Measurements from ENCODE around the gene SMG6.

SMG6 gene

DNA sequence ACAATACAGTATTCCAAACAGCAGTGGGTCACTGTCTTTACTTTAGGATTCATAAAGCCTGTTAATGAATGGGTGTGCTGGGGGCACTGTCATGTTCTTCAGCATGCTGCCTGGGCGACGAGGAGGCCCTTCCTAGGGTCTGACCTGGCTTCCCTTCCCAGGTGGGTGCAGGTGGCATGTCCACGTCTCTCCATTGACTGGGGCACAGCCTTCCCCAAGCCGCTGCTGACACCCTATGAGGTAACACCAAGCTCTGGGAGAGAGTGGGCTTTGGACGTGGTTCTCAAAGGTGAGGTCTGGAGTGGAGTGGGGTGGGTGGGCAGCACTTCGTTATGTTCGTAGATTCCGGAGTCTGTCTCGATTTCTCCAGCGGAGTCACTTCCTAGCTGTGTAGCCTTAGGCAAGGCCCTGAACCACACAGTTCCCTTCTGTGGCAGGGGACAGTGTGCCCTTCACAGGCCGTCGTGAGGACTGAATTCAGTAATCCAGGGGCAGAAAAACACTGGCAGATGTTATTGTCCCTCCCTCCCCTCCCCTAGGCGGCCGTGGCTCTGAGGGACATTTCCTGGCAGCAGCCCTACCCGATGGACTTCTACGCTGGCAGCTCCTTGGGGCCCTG is 262.5 kb downstream of the SMG6 start:
- DNase-seq: no peak

DNA sequence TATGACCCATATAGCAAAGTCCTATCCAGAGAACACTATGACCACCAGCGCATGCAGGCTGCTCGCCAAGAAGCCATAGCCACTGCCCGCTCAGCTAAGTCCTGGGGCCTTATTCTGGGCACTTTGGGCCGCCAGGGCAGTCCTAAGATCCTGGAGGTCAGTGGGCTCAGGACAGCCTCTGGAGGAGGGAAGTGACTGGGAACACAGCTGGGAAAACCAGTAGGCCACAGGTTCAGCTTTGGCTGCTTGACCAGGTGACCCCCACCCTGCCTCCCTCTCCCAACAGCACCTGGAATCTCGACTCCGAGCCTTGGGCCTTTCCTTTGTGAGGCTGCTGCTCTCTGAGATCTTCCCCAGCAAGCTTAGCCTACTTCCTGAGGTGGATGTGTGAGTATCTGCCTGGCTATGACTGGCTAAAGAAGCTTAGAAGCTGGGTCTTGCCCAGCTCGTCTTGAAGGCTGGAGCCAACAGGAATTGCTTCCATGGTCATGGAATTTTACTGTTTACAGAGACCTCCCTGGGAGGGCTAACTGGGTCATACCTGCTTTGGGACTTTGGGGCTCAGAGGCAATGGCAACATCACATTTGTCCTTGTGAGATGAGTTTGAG is 263.3 kb downstream of the SMG6 start:
- no peak for DNase-seq

DNA sequence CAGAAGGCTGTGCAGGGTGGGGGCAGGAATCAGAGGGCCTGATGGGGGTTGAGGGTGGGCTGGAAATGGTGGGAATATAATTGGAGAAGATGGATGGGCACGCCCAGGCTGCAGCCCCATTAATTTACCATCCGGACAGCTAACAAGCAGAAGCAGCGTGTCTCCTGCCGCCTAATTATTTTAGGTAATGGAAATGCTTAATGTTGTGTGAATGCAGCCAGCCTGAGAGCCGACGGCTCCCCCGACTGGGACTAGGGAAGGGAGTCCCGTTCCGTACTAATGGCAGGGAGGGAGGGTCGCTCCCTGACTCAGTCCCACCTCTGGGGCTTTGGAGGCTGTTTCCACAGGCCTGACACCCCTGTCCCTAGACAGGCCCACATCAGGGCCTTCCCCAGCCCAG is 266.4 kb downstream of the SMG6 start:
- no peak for DNase-seq

DNA sequence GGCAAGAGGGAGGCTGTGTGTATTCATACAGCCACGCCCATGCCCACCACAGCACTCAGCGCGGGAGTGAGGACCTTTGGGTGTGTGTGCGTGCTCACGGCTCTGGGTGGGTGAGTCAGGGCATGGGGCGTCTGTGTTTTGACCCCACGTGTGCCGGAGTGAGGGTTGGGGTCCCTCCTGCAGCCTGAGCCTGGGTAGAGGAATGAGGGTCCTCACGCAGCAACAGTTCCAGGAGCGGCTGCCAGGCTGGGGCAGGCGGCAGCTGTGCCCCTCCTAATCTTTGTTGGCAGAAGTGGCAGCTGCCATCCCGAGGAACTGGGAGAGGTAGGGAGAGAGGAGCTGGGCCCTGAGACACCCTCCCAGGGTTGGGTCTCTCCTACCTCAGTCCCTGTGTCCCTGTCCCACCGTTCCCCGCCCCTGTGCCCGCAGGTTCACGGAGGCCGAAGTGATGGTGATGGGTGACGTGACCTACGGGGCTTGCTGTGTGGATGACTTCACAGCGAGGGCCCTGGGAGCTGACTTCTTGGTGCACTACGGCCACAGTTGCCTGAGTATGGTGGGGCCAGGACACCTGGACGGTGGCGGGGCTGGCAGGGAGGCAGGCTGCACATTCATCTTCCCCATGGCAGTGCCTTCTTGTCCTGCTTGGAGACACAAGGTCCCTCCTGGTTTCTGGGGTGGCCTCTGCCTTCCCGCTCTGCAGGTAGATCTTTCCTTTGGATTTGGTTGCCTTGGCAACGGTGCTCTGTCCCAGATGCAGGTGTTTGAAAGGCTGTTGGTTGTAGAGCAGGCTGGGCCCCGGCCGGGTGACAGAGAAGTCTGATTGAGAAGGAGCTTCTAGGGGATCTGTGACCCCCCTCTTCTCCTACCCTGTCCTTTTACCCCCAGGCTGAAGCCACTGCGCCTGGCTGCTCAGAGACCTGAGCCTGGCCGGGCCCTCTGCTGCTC is 267.8 kb downstream of the SMG6 start:
- no peak for DNase-seq

DNA sequence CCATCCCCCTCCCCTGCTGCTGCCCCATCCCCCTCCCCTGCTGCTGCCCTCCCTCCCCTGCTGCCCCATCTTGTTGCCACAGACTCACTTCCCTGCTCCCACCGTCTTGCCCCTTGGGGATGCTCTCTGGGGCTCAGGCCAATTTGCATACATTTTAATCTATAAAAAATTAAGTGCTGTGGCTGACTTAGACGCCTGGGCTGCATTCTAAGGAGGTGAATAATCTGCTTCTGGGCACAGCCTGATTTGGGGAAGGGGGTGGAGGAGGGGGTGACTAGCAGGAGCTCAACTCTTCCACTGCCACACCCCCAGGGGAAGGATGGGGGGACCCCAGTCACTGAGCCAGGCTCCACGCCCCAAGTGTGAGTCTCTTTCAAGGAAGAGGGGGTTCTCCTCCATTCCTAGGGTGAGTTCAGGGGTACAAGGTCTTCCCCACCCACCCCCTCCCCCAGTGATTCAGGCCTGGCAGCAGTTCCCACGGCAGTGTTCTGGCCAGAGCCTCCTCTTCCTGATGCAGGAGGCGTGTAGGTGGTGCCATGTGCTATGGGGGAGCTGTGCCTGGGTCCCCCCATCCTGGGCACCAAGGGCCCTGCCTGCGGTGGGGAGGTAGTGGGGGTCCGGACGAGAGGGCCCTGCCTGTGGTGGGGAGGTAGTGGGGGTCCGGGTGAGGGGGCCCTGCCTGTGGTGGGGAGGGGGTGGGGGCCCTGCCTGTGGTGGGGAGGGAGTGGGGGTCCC is 268.6 kb downstream of the SMG6 start:
- DNase-seq: peak; percentile 74

DNA sequence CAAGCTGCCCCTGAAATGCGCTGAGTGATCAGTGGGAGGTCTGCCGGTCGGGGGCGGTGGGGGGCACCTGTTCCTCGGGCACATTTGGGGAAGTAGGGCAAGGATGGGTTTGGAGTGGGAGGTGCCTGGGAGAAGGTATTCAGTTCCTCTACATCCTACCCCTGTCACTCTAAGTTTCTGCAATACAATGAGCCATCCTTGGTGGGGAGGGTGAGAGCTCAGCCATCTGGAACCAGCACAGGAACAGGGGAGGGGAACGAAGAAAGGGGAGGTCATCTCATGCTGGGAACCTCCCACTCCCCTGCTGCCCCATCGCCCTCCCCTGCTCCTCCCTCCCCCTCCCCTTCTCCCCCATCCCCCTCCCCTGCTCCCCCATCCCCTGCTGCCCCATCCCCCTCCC is 269.4 kb downstream of the SMG6 start:
- DNase-seq: peak; percentile 49

DNA sequence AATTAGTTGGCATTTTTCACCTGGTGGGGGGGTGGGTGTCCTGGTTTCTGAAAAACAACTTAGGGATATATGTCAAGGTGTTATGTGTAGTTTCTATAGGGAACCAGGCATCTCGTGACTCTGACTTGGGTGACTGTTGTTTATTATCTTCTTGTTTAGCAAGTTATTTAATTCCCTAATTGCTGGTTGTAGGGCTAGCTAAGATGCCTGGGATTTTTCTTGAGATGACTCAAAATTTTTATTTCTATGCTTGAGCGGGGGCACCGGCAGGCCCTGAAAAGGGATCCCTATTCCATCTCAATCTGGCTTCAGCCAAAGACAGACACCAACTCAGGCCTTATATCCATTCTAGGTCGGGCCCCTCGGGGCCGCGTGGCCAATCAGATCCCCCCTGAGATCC is 270.4 kb downstream of the SMG6 start:
- no peak for DNase-seq

DNA sequence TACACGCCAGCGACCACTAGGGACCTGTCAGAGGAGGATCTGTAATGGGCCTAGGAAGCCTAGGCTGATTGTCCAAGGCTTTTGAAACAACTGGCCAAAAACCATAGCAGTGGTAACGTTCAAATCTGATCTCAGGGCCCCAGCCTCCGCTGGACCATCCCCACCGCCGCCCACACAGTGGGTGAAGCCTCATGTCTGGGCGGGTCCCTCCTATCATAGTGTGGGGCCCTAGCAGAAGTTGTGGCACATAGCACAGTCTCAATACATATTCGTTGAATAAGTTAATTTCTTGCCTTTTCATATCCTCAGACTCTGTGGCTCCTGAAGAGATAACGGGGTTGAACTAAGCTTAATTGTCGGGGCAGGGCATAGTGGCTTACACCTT is 272.8 kb downstream of the SMG6 start:
- DNase-seq: no peak

DNA sequence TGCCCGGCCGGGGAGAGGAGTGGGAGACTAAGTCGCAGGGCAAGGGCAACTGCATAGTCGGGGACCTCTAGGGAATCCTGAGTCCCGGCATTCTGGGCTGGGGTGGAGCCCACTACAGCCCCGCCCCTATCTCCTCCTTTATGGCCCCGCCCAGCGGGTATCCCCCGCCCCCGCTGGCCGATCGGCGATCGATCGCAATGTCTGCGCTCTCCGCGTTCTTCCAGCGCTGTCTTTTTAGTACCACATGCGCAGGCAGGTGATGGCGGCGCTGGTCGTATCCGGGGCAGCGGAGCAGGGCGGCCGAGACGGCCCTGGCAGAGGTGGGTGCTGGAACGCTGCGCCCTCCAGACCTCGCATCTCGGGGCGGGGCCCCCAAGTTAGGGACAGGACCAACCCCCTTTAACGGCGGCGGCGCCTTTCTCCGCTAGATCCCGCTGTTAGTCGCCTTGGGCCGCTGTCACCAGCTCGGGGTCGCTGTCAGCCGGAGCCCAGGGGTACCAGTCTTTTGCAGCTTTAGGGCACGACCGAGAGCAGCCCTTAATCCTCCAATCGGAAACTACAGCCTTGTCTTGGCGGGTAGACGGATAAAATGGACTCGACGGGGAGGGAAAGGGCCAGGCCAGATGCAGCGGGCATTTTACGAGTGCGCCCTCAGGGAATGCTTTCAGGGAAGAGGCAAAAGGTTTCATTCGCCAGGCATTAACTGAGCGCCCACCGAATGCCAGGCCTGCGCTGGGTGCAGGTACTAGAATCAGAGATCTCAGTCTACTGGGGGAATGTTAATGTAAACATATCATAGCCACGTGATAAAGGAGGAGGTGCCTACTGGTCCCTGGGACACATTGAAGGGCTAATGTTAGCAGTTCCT is 273.4 kb downstream of the SMG6 start, which contains the start of gene DPH1:
TSS of gene DPH1 (plus strand) at position 243 of the 868 bp plus-strand sequence. CDS start at position 260, 17 bp downstream.
- peak; percentile 83 for DNase-seq

DNA sequence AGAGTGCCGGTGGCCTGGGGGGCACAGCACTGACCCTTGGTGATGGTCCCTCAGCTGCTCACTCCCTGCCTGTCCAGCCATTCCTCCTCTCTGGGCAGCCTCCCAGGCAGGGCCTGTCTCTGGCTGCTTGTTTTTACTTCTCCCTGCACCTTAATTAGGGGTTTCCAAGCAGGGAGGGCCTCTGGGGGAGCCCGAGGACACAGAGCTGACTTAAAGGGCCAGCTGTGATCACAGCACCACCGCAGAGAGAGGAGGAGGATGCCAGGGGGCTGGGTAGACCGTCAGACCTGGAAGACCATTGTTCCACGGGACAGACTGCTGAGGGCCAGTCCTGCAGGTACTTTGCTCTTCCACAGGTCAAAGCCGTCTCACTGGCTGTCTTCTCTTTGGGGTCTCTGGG is 274.8 kb downstream of the SMG6 start:
- no peak for DNase-seq

DNA sequence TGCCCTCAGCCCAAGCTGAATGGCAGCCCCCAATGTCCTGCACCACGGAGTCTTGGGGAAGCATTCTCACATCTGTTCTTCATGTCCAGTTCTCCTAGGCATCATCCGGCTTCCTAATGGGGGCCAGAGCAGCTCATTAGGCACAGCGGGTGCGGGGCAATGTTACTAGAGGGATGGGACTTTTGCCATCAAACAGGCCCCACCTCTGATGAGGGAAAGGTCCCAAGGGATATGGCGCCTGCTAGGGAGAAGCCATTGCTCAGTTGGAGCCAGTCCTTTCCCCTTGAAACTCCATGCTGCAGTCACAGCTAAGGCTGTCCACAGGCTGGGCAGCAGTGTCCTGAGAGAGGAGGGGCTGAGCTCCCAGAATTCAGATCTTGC is 275.4 kb downstream of the SMG6 start:
- no peak for DNase-seq

DNA sequence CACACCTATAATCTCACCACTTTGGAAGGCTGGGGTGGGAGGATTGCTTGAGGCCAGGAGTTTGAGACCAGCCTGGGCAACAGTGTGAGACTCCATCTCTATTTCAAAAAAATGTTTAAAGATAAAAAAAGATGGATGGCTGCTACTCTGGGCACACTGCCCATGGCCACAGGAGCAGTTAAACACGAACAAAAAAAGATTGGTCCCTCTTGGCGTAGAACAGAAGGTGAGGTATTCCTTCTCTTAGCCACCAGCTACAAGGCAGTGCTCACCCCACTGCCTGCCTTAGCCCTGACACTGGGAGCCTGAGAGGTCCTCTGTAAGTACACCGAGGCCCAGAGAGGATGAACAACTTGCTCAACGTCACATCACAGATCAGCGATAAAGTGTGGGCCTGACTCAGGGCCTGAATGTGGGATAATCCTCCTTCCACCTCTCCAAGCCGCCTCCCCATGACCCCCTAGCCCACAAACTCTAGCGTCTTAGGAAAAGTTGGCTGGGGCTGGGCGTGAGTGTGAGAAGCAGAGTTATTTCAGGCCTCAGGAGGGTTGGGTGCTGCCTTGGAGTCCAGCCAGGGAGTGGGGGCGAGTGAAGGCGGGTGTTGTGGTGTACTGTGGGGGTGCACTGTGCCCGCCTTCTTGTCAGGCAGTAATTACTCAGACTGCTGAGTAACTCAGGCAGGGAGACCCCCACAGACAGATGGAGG is 275.9 kb downstream of the SMG6 start:
- DNase-seq: no peak

DNA sequence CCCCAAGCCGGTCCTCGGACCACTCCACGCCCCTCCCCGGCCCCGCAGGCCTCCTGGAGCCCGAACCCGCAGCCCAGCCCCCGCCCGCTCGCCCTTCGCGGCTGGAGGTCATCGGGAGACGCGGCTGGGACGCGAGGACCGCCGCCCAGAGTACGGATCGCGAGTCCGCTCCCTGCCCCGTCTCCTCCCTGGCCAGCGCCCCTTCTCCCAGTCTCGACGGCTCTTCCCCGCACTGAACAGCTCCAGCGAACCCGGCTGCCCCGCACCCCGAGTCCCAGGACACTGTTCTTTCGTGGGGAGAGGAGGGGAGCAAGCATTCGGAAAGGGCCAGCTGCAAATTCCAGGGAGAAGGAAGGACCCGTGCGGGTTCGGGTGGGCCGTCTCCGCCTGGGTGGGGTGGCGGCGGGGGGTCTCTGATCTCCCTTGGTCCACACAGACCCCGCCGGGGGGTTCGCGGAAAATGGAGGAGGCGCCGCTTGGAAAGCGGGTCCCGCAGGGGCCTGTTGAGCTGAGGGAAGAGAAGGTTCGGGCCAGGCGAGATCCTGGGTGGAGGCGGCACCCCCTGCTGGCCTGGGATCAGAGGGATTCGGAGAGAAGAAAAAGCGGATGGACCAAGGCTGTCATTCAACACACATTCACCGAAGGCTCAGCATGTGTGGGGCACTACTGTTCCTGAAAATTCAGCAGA is 277.8 kb downstream of the SMG6 start:
- peak; percentile 66 for DNase-seq

DNA sequence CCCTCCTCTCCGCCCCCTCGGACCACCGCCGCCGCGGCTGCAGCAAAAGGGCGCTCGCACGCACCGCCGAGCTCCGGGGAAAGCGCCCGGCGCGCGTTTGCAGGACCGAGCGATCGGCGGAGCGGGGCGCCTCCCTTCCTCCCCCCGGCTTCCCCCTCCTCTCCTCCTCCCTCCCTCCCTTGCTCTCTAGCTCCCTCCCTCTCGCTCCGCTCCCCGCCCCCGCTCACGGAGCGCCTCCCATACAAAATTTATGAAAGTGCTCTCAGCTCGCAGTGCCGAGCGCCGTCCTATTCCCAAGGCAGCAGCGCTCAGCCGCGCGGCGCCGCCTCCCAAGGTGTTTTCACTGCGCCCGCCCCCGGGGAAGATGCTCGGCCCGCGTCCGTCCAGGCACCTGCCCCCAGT is 278.4 kb downstream of the SMG6 start, which contains the start of gene RTN4RL1:
TSS of gene RTN4RL1 (minus strand) at position 115 of the 402 bp plus-strand sequence. CDS start 469 bp downstream, outside the sequence.
- peak; percentile 73 for DNase-seq

DNA sequence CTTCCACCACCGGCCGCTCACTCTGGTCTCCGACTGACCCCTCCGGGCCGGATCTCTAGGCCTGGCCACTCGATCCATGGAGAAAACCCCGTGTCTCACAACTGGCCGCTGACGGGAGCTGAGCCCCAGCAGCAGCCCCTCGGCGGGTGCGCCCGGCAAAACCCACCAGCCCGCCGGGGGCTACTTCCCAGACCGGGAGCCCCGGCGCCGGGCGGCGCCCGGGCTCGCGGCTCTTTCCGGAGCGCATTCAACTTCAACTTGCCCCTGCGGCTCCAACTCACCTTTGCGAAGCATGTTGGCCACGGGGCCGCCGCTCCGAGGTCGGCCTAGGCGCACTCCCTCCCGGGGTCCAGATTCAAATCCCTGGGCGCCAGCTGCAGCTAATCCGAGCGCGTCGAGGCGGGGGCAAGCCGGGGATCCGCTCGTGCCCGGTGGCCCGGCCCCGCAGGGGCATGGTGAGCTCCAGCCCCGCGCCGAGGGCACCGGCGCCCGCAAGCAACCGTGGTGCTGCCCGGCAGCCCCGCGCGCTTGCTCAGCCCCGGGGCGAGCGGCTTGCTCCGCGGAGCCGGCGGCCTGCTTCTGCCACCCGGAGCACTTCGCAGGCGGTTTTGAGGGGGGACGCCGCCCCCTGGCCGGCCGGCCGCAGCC is 278.9 kb downstream of the SMG6 start:
- no peak for DNase-seq

DNA sequence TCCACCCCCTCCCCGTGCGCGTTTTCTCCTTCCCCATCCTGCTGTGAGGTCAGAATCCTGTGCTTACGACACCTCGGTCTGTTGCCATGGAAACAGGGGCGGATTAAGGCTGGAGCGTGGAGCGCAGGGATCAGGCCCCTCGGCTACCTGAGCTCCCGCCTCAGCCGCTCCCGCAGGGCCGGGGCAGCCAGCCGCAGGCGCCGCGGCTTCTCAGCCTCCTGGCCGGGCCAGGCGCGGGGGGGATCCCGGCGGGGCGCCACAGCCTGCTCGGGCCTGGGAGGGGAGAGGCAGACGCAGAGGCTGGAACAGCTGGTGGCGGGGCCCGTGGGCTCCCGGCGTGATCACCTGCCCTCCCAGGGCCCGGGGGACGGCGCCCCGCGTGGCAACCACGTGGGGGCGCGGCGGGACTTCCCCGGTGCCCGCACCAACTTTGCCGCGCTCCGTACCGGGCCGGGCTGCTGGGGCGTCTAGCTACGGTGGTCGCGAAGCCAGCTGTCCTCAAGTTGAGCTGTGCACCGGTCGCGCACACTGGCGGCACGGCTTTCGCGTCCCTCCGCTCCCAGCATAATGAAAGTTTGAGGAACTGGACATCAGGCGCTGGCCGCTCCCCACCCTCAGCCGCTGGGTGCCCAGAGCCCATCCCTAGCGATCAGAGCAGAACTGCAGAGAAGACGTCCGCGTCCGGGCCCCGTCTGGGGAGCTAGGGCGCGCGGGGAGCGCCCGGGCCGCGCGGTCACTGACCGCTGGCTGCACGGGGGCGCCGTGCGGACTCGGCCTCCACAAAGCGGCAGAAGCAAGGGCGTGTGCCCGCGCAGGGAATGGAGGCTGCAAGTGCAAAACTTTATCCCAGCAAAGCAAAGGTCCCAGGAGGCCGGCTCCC is 279.7 kb downstream of the SMG6 start:
- peak; percentile 52 for DNase-seq

DNA sequence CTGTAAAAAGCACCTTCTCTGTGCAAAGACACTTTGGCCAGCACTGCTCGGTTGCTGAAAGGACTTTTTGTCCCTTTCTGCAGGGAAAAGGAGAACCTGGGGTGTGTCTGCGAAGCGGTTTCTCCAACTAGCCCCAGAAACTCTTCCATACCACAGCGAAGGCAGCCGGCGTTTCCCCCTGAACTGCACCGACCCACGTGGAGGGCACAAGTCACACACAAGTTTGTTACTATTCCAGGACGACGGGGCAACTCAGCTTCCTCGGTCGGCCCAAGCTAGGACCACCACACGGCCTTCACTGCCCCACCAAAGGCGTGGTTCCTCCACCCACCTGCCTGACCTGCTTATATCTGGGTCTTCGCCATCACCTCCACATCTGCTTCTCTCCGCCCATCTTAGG is 280.3 kb downstream of the SMG6 start:
- DNase-seq: no peak

DNA sequence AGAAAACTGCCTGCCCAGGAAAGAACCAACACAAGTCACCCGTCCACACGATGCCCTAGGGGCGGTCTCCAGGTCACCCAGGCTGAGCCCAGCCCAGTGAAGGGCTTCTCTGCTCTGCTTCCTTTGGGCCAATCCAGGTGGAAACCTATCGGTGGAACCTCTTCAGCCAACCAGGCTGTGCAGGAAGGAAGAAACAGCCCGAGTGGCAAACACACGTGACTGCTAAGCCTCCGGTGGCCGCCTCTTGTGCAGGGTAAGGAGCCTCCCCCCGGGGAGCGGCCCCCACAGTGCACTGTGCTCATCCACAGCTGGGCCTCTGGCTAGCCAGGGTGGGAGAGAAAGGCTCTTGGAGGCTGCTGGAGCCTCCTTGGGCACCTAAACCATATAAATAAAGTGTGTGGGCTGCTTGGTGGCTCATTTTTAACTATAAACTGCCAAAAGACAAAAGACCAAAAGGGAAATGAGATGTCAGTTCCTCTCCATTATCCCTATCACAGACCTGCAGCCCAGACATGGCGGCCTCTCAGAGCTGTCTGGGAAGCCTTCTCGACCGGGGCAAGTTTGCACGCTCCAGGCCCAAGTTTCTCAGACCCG is 280.8 kb downstream of the SMG6 start:
- no peak for DNase-seq

DNA sequence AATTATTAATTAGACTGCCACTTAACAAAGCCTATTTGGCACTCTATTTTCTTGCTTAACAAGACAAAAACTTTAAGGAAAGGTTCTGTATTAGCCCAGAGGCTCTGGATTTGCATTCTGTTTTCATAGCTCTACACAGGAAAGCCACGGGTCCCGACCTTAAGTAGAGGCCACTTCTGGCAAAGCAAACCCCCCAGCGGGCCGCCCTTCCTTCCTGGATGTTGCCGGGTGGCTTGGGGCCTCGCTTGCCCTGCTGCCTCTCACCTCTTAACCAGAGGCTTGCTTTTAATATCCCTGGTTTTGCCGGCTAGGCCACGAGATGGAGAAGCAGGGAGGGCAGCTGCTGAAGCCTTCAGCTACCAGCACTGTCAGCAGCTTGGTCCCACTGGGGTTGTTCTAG is 282.9 kb downstream of the SMG6 start:
- DNase-seq: no peak
